GM23248 (cell line): ENCODE results near the gene EHD4.

Experiments
- EZH2 ChIP-seq: fragments of 200-600 bp; sonication (generic); IDR thresholded peaks from 2 replicates; pipeline ENCODE4 v1.6.1; 2018; ENCODE audit warnings: antibody characterized with exemption, mild to moderate bottlenecking; ENCODE audit not compliant: insufficient read depth, poor library complexity, severe bottlenecking
- EZH2phosphoT487 ChIP-seq: fragments of 200-600 bp; sonication (generic); IDR thresholded peaks from 2 replicates; pipeline ENCODE4 v1.6.1; 2018; ENCODE audit warnings: antibody characterized with exemption, moderate library complexity, mild to moderate bottlenecking, low read depth; ENCODE audit not compliant: insufficient read depth

DNA sequence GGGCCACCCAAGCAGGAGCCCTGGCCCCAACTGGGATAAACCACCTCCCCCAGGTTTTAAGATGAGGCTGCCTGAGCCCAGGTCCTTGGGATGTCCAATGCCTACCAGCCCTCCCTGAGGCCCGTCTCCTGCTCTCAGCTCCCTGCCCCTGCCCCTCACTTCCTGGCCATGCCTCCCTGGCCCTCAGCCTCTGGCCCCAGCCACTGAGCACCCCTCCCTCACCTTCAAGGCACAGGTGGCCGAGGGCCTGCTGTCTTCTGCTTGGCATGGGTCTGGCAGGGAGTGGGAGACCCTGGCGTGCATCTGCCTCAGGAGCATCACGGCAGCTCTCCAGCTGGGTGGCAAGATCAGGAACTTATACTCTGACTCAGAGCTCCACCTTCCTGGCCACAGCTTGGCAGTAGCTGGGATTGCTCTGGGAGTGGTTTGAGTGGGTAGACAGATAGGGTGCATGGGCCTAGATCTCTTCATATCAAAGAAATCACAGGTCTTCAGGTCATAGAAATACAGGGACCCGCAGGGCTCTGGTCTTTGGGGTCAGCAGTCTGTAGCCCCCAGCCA lies 48.4 kb upstream of the EHD4 start, which contains the start of gene PLA2G4E:
- TF ChIP-seq EZH2phosphoT487 (no peak), EZH2 (no peak)
